Measurements from ENCODE around the gene SLC35F3. TPM values are rescaled to one million over a fixed set of nuclear protein-coding genes. Genes with fewer than 3 reads are reported as not detected.
"Not testable (repeated sequence)": the region's sequence is repeated elsewhere in the genome, so short reads cannot be mapped to it uniquely, and the experiment has no call there.

The SLC35F3 gene
- total RNA-seq, 2 donors from 2014 or later: not detected

DNA sequence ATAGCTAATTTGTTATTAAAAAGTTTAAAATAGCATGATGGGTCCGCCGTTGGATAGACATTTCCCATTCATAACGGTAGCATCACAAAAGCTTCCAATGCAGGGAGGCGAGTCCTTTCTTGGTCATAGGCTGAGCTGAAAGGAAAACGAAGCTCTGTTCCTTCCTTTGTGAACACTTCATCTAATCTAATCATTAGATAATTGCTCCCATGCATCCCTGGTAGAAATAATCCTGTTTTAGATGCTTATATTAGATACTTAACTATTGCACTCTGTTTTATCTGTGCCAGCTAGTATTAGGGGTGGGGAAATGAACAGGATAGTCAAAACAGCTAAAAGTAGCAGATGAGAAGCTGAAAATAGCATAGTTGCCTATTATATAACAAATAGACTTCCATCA is 215.0 kb downstream of the SLC35F3 start:
- H3K27me3 ChIP-seq: no peaks in the 10 kb centered on the region
- H3K4me3 ChIP-seq: no peak overlapping the region
- H3K27ac ChIP-seq: no peak overlapping the region
- no peaks in the 10 kb centered on the region for H3K4me1 ChIP-seq
- no peaks in the 10 kb centered on the region for H3K9me3 ChIP-seq
- TF ChIP-seq, protein P1, sequence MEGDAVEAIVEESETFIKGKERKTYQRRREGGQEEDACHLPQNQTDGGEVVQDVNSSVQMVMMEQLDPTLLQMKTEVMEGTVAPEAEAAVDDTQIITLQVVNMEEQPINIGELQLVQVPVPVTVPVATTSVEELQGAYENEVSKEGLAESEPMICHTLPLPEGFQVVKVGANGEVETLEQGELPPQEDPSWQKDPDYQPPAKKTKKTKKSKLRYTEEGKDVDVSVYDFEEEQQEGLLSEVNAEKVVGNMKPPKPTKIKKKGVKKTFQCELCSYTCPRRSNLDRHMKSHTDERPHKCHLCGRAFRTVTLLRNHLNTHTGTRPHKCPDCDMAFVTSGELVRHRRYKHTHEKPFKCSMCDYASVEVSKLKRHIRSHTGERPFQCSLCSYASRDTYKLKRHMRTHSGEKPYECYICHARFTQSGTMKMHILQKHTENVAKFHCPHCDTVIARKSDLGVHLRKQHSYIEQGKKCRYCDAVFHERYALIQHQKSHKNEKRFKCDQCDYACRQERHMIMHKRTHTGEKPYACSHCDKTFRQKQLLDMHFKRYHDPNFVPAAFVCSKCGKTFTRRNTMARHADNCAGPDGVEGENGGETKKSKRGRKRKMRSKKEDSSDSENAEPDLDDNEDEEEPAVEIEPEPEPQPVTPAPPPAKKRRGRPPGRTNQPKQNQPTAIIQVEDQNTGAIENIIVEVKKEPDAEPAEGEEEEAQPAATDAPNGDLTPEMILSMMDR (IDR thresholded peaks at IDR 0.05): no peak
- no peaks in the 10 kb centered on the region for H3K36me3 ChIP-seq
- DNase-seq (ENCODE audit: low spot score): no peak

DNA sequence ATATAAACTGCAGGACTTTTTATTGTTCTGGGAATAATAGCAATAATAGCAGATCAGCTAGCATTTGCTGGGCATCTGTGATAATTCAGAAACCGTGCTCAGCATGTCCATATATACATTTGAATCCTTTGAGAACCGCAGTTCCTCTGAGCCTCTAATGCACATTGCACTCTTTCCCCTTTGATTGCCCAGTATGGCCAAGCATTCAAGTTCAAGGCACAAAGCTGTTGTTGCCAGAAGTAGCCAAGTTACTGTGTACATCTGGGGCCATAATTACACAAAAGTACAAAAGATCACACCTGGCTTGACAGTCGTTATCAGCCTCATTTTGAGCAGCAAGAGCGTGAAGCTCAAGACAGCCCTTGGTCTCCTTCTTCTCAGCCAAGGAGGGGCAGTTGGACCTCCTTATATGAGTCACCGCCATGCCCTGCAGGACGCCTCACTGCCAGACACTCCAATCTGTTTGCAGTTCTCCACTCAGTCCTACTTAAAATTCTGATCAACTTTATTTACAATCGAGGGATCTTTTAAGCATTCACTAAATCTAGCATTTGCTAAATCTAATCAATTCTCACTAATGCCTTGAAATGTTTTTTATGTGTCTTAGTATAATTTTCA is 216.0 kb downstream of the SLC35F3 start:
- no peak overlapping the region for H3K27ac ChIP-seq
- H3K36me3 ChIP-seq: no peaks in the 10 kb centered on the region
- H3K9me3 ChIP-seq: no peaks in the 10 kb centered on the region
- no peaks in the 10 kb centered on the region for H3K27me3 ChIP-seq
- no peak for DNase-seq (ENCODE audit: low spot score)
- TF ChIP-seq, protein P1 (IDR thresholded peaks at IDR 0.05): no peak
- H3K4me3 ChIP-seq: no peak overlapping the region
- H3K4me1 ChIP-seq: no peaks in the 10 kb centered on the region

DNA sequence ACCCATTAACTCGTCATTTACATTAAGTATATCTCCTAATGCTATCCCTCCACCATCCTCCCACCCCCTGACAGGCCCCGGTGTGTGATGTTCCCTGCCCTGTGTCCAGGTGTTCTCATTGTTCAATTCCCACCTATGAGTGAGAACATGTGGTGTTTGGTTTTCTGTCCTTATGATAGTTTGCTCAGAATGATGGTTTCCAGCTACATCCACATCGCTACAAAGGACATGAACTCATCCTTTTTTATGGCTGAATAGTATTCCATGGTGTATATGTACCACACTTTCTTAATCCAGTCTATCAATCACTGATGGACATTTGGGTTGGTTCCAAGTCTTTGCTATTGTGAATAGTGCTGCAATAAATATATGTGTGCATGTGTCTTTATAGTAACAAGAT is 217.2 kb downstream of the SLC35F3 start:
- H3K27ac ChIP-seq; H3K27me3 ChIP-seq; H3K4me1 ChIP-seq; H3K9me3 ChIP-seq; DNase-seq (ENCODE audit: low spot score); H3K4me3 ChIP-seq; H3K36me3 ChIP-seq: not testable (repeated sequence)

DNA sequence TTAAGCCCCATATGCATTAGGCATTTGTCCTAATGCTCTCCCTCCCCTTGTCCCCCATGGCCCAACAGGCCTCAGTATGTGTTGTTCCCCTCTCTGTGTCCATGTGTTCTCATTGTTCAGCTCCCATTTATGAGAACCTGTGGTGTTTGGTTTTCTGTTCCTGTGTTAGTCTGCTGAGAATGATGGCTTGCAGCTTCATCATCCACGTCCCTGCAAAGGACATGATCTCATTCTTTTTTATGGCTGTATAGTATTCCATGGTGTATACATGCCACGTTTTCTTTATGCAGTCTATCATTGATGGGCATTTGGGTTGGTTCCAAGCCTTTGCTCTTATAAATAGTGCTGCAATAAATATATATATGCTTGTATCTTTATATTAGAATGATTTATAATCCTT is 218.1 kb downstream of the SLC35F3 start:
- not testable (repeated sequence) for DNase-seq (ENCODE audit: low spot score); H3K4me3 ChIP-seq; H3K36me3 ChIP-seq; H3K4me1 ChIP-seq; H3K9me3 ChIP-seq; H3K27ac ChIP-seq; H3K27me3 ChIP-seq

DNA sequence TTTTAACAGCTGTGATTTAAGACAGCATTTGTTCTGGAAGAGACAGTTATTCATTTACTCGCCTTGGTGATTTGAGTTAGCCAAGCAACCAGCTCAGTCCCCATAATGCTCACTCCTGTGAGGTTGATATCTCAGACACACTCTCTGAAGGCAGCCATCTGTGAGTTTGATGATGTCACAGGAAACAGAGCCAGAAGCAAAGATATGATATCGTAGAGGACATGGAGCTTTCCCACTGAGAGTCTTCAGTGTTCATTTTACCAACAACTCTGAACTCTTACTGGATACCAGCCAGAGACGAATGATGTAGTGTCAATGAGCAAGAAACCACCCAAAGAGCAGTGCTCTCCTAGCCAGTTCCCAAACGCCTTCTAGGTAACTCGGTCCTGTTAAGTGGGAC is 219.4 kb downstream of the SLC35F3 start:
- Histone ChIP-seq H3K4me3 (no peak overlapping the region), H3K27me3 (no peaks in the 10 kb centered on the region), H3K36me3 (no peaks in the 10 kb centered on the region), H3K27ac (no peak overlapping the region), H3K4me1 (no peaks in the 10 kb centered on the region), H3K9me3 (no peaks in the 10 kb centered on the region)
- no peak for DNase-seq (ENCODE audit: low spot score)
- TF ChIP-seq, protein P1 (IDR thresholded peaks at IDR 0.05): no peak

DNA sequence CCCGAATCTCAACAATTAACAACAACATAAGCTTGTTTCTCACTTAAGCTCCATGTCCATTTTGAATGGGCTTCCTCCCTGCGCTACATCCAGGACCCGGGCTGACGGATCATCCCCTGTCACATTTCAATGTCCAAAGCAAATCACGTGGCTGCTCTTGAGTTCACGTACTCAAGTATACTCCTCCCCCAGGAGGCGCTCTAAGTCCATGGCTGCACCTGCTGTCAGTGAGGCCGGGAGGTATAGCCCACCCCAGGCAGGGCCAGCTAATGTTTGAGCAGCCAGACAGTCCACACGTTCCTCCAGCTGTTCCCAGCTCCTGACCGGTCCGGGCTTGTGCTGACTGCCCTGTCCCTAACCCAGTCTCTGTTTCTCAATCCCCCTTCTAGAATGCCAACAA is 220.8 kb downstream of the SLC35F3 start:
- TF ChIP-seq, protein P1 (IDR thresholded peaks at IDR 0.05): no peak
- Histone ChIP-seq H3K4me3 (no peak overlapping the region), H3K4me1 (no peaks in the 10 kb centered on the region), H3K9me3 (no peaks in the 10 kb centered on the region), H3K27ac (no peak overlapping the region), H3K27me3 (no peaks in the 10 kb centered on the region), H3K36me3 (no peaks in the 10 kb centered on the region)
- no peak for DNase-seq (ENCODE audit: low spot score)

DNA sequence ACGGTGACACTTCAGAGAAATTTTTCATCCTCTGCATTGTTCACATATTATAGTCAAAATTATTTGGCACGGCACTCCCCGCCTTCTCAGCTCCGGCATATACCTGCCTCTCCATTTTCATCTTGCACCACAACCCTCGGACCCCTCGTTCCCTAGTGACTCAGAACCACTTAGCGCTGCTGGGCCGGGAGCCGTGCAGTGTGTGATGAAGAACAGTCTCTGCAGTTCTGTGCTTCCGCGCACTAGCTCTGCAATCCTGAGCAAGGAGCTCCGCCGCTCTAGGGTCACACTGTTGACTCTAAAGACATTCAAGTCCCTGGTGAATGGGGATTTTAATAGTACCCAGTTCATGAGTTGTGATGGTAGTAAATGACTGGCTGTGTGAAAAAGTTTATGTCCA is 221.2 kb downstream of the SLC35F3 start:
- Histone ChIP-seq H3K4me1 (no peaks in the 10 kb centered on the region), H3K27me3 (no peaks in the 10 kb centered on the region), H3K36me3 (no peaks in the 10 kb centered on the region), H3K9me3 (no peaks in the 10 kb centered on the region), H3K27ac (no peak overlapping the region), H3K4me3 (no peak overlapping the region)
- TF ChIP-seq, protein P1 (IDR thresholded peaks at IDR 0.05): no peak
- DNase-seq (ENCODE audit: low spot score): no peak

Data from right atrium auricular region (tissue), 2 donors.